PFSK-1 (cell line): ENCODE results near the gene EFR3B.

Source experiments
- FOXP2 ChIP-seq: optimal IDR thresholded peaks from 2 replicates; pipeline ENCODE3; 2011; ENCODE audit warnings: borderline replicate concordance, control low read depth, inconsistent platforms; ENCODE audit not compliant: insufficient read depth; ENCODE audit errors: extremely low read length, extremely low read depth
- POLR2AphosphoS5 ChIP-seq: IDR thresholded peaks from 2 replicates; pipeline ENCODE4 v1.6.1; 2012; ENCODE audit warnings: low read depth, mild to moderate bottlenecking, control low read depth, low read length, moderate library complexity
- SIN3A ChIP-seq: IDR thresholded peaks from 2 replicates; pipeline ENCODE4 v1.6.1; 2012; ENCODE audit warnings: mild to moderate bottlenecking, low read length, moderate library complexity, borderline replicate concordance; ENCODE audit not compliant: insufficient read depth
- TAF1 ChIP-seq: IDR thresholded peaks from 2 replicates; pipeline ENCODE4 v1.6.1; 2012; ENCODE audit warnings: low read length, control low read depth, borderline replicate concordance; ENCODE audit not compliant: insufficient read depth
- TF ChIP-seq, protein P1 (sequence below), 2 experiments: IDR thresholded peaks; 2 replicates each; pipeline versions ENCODE4 v1.6.1 to v1.8.0; 2011 to 2012; ENCODE audit warnings: low read depth in 2 of 2, low read length in 2 of 2, control low read depth in 1 of 2, inconsistent platforms in 1 of 2, mild to moderate bottlenecking in 1 of 2, moderate library complexity in 1 of 2; ENCODE audit not compliant: insufficient read depth in 1 of 2

DNA sequence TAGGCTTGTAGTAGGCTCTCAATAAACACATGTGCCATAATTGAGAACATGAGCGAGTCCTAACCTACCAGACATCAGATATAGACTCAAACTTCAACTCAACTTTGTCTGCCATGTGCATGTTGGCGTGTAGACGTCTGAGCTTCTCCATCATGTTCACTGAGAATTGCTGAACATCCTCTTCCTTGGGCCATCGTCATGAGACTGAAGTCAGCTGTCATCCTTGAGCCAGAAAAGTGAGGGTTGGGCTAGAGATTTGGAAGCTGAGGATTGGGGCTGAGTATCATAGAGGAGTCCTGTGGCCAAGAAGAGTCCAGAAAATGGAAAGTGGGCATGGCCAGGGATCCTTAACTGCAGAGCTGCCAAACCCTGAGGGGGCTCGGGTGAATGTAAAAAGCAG lies 7.8 kb upstream of the EFR3B start:
- no peak for TF ChIP-seq POLR2AphosphoS5
- no peak for TF ChIP-seq TAF1
- no peak for TF ChIP-seq SIN3A
- TF ChIP-seq, protein P1, sequence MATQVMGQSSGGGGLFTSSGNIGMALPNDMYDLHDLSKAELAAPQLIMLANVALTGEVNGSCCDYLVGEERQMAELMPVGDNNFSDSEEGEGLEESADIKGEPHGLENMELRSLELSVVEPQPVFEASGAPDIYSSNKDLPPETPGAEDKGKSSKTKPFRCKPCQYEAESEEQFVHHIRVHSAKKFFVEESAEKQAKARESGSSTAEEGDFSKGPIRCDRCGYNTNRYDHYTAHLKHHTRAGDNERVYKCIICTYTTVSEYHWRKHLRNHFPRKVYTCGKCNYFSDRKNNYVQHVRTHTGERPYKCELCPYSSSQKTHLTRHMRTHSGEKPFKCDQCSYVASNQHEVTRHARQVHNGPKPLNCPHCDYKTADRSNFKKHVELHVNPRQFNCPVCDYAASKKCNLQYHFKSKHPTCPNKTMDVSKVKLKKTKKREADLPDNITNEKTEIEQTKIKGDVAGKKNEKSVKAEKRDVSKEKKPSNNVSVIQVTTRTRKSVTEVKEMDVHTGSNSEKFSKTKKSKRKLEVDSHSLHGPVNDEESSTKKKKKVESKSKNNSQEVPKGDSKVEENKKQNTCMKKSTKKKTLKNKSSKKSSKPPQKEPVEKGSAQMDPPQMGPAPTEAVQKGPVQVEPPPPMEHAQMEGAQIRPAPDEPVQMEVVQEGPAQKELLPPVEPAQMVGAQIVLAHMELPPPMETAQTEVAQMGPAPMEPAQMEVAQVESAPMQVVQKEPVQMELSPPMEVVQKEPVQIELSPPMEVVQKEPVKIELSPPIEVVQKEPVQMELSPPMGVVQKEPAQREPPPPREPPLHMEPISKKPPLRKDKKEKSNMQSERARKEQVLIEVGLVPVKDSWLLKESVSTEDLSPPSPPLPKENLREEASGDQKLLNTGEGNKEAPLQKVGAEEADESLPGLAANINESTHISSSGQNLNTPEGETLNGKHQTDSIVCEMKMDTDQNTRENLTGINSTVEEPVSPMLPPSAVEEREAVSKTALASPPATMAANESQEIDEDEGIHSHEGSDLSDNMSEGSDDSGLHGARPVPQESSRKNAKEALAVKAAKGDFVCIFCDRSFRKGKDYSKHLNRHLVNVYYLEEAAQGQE (IDR thresholded peaks at IDR 0.05; ENCODE audit: insufficient read depth in 1 of 2, low read depth in 2 of 2, low read length in 2 of 2): no peak
- TF ChIP-seq FOXP2: no peak
